K562 (cell line): ENCODE measurements around the gene HRH3. TPM values are rescaled to one million over a fixed set of nuclear protein-coding genes. Genes with fewer than 3 reads are reported as not detected.

Experiments used
- ARNT ChIP-seq, 2 experiments: fragments of 450-650 bp; IDR thresholded peaks; 2 replicates each; pipeline ENCODE4 v1.6.1; 2016; ENCODE audit warnings: mild to moderate bottlenecking in 1 of 2
- CHAMP1 ChIP-seq: fragments of 450-650 bp; IDR thresholded peaks from 2 replicates; pipeline ENCODE4 v1.6.1; 2016; ENCODE audit warnings: mild to moderate bottlenecking
- E2F4 ChIP-seq: sonication (generic); formaldehyde crosslinking; IDR thresholded peaks from 2 replicates; pipeline ENCODE4 v1.8.0; 2022; ENCODE audit warnings: mild to moderate bottlenecking, low read depth, missing genetic modification reagents
- IRF2 ChIP-seq: sonication (generic); formaldehyde crosslinking; IDR thresholded peaks from 2 replicates; pipeline ENCODE4 v1.8.1; 2022; ENCODE audit warnings: mild to moderate bottlenecking, missing genetic modification reagents
- JUND ChIP-seq, 2 experiments: IDR thresholded peaks; 2 replicates in 1 of 2; 3 replicates in 1 of 2; pipeline ENCODE4 v1.6.1; 2011; ENCODE audit warnings: borderline replicate concordance in 2 of 2, low read depth in 2 of 2, low read length in 2 of 2, improper control_type of control experiment in 1 of 2, missing biosample characterization in 1 of 2, missing genetic modification characterization in 1 of 2, missing genetic modification reagents in 1 of 2
- KLF10 ChIP-seq: fragments of 250-450 bp; sonication (Bioruptor Pico); IDR thresholded peaks from 2 replicates; pipeline ENCODE4 v1.6.1; 2021; ENCODE audit warnings: matching md5 sums
- LCOR ChIP-seq: sonication (generic); formaldehyde crosslinking; IDR thresholded peaks from 2 replicates; pipeline ENCODE4 v1.8.0; 2022; ENCODE audit warnings: mild to moderate bottlenecking, missing genetic modification reagents
- MCM7 ChIP-seq, 2 experiments: fragments of 450-650 bp; IDR thresholded peaks; 2 replicates each; pipeline ENCODE4 v1.6.1; 2016 to 2018
- PRMT5 ChIP-seq: sonication (generic); formaldehyde crosslinking; IDR thresholded peaks from 2 replicates; pipeline ENCODE4 v1.5.0; 2020; ENCODE audit warnings: missing genetic modification reagents
- PTRF ChIP-seq: fragments of 450-650 bp; IDR thresholded peaks from 2 replicates; pipeline ENCODE4 v1.6.1; 2016; ENCODE audit warnings: mild to moderate bottlenecking, missing genetic modification characterization, missing compliant biosample characterization
- SMAD2 ChIP-seq: fragments of 150-350 bp; IDR thresholded peaks from 2 replicates; pipeline ENCODE4 v1.6.1; 2014; ENCODE audit warnings: low read depth, mild to moderate bottlenecking, low read length
- SNAPC5 ChIP-seq: fragments of 250-450 bp; sonication (Bioruptor Pico); IDR thresholded peaks from 2 replicates; pipeline ENCODE4 v1.8.0; 2021; ENCODE audit warnings: moderate library complexity, mild to moderate bottlenecking, inconsistent platforms
- SREBF2 ChIP-seq: sonication (generic); formaldehyde crosslinking; IDR thresholded peaks from 2 replicates; pipeline ENCODE4 v1.4.0; 2020; ENCODE audit warnings: mild to moderate bottlenecking, missing genetic modification reagents
- TFAP4 ChIP-seq: sonication (generic); formaldehyde crosslinking; IDR thresholded peaks from 2 replicates; pipeline ENCODE4 v1.8.0; 2022; ENCODE audit warnings: missing genetic modification reagents, mild to moderate bottlenecking, moderate library complexity, borderline replicate concordance
- ZC3H11A ChIP-seq: IDR thresholded peaks from 2 replicates; pipeline ENCODE4 v1.6.1; 2012; ENCODE audit warnings: low read depth, low read length, improper control_type of control experiment
- ZNF518B ChIP-seq: fragments of 250-450 bp; sonication (Bioruptor Pico); IDR thresholded peaks from 2 replicates; pipeline ENCODE4 v1.5.0; 2021; ENCODE audit warnings: mild to moderate bottlenecking, moderate library complexity
- ZNF76 ChIP-seq: fragments of 250-450 bp; sonication (Bioruptor Pico); IDR thresholded peaks from 2 replicates; pipeline ENCODE4 v1.4.0; 2020; ENCODE audit warnings: mild to moderate bottlenecking, moderate library complexity, borderline replicate concordance
- ZNF764 ChIP-seq: fragments of 250-450 bp; sonication (Bioruptor Pico); IDR thresholded peaks from 2 replicates; pipeline ENCODE4 v1.4.0; 2020; ENCODE audit warnings: low read depth, mild to moderate bottlenecking, moderate library complexity
- polyA plus RNA-seq, 8 experiments: library from polyadenylated mRNA; depleted of rRNA in 4 of 8; stranded (reverse) in 5 of 8; unstranded in 3 of 8; fragments of >200 nt; fragmentation: Nextera tagmentation in 2 of 8; fragmentation: Illumina TruSeq in 1 of 8; extraction: Ambion mirVana in 2 of 8; extraction: Trizol in 1 of 8; gene quantifications; 2 replicates each; pipeline versions ENCODE4 v1.2.1 to v1.2.3, GENCODE V29; 2011 to 2014; ENCODE audit warnings: inconsistent platforms in 1 of 8, missing spikeins in 1 of 8
- total RNA-seq, 7 experiments: library from RNA; depleted of rRNA in 6 of 7; stranded (reverse); fragments of >200 nt in 6 of 7; fragmentation: Illumina TruSeq in 2 of 7; extraction: Trizol in 2 of 7; gene quantifications; 2 replicates each; pipeline versions ENCODE4 v1.2.1 to v1.2.3, GENCODE V29; 2011 to 2021; ENCODE audit warnings: low replicate concordance in 1 of 7

The HRH3 gene
- total and polyA plus RNA-seq, 9 of the 15 experiments (the other 6 are each of a cell fraction or from before 2014, with no cell fraction given): not detected

GRCh38 chr20:62219992-62220665 lies at the start of gene HRH3 (continued):
- TF ChIP-seq ZNF518B (CRISPR knock-in tag) (no peak), JUND (IDR thresholded peaks at IDR 0.05; ENCODE audit: borderline replicate concordance, low read depth, low read length) (no peak), JUND (tag; IDR thresholded peaks at IDR 0.05; ENCODE audit: borderline replicate concordance, low read depth, low read length) (no peak), PTRF (no peak), MCM7 (IDR thresholded peaks at IDR 0.05) (no peak), E2F4 (no peak), IRF2 (no peak), LCOR (CRISPR knock-in tag) (0 out of 2 replicates have a peak, but pooled peaks have one; percentile 21), SMAD2 (no peak), ZNF76 (CRISPR knock-in tag) (no peak), CHAMP1 (no peak), KLF10 (CRISPR knock-in tag) (no peak), PRMT5 (CRISPR knock-in tag) (0 out of 2 replicates have a peak, but pooled peaks have one; percentile 60), ZC3H11A (no peak), ARNT (IDR thresholded peaks at IDR 0.05) (no peak), SNAPC5 (no peak), ZNF764 (no peak), SREBF2 (CRISPR knock-in tag) (no peak), TFAP4 (peak; percentile 84)
